ENCODE measurements around the gene SLC22A6.

SLC22A6 gene

DNA sequence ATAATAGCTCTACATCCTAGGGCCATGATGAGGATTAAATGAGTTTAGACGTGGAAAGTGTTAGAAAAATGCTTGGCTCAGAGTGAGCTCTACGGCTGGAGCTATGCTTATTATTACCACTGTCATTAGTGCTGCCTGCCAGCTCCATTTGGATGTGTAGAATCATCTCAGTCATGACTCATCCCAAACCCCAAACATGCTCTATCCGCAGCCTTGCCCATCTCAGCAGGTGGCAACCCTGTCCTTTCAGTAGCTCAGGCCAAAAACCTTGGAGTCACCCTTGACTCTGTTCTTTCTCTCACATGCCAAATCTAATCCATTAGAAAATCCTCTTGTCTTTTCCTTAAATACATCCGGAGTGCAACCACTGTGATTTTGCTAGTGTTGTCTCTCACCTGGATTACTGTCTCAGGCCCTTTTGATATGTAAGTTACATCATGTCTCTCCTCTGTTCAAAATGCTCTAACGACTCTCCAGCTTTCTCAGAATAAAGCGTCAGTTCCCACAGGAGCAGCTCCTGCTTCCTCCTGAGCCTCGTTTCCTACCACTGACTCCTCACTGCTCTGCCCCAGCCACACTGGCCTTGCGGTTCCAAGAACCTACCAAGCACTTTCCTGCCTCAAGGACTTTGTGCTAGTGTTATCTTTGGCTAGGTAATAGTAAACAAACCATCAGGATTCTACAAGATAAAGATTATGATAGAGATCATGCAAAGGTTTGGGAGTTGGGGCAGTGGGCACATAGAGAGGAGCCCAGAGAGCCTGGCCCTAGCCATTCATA lies 53.1 kb downstream of the SLC22A6 start:
- no peak for DNase-seq (ENCODE audit: low read depth)

DNA sequence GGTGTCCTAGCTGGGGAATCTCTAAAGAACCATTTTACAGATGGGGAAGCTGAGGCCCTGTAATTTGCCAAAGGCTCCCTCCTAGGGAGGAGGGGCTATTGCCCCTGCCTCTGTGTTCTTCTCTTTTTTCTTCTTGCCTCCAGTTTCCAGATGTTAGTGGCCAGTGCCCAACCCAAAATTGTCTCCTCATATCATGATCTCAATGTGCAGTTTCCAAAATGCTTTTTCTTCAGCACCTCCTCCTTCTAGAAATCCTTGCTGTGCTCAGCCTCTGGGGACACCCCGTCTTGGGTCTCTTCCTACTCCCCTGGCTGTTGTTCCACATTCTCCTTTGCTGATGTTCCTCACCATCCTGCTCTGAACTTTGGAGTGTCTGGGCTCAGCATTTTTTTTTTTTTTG lies 54.1 kb downstream of the SLC22A6 start:
- DNase-seq (ENCODE audit: low read depth): no peak

DNA sequence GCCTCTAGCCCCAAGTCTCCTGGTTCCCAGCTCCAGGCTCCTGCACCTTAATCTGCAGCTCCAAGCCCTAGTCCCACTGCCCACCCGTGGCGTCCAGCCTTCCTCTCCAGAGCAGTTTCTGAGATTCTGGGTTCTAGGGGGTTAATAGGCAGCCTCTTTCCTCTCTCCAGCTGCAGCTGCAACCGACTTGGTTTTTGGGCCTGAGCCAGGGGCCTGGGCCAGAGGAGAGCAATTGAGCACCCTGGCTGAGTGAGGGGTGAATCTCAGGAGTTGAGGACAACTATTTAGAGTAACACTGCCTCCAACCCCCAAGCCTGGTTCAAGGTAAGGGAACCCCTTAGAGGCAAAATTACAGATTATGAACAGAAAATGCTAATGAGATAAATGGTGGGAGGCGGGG lies 54.6 kb downstream of the SLC22A6 start:
- no peak for DNase-seq (ENCODE audit: low read depth)

DNA sequence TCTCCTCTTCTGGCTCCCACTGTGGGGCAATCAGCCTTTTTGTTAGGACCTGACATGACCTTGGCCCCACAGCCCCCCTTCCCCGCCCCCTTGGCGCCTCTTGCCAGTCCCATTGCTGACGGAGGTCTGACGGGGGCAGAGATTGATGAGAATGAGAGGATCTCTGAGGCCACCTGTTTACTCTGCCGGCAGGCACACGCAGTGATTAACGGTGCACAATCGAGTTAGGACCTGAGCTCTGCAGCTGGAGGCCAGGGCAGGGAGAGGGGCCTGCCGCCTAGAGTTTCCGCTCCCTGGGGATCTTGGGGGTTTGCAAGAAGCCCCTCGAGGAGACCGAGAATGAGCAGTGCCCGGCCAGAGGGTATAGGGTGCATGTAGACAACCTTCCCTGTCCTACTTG lies 56.8 kb downstream of the SLC22A6 start:
- no peak for DNase-seq (ENCODE audit: low read depth)

DNA sequence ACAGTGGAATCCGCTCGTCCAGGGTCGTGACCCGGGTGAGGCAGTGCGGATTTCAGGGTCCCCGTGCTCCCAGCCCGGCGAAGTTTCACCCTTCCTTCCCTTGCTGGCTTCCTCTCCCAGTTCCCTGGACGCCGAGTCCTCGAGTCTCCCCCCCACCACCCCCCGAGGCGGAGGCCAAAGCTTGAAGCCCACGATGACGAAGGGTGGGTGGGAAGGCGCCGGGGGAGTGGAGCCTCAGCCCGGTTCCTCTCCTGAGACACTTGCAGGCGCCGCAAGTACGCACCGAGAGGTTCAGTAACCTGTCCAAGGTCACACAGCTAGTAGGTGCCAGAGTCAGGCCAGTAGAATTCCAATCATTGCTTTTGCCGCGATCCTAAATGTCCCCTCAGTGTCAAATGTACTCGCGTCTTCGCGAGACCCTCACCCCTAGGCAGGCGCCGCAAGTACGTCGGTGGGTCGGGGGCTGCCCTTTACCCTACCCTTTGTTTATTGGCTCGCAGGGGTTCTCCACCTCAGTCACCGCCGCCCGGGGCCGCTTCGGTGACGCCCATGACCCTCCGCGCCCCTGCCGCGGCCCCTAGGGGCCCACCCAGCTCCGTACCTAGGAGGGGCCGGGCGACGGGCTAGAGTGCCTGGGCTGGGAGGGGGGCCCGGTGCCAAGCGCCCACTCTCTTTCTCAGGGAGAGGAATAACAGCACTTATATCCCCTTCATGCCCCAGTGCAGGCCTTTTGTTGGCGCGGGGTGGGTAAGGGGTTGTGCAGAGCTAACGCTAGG lies 57.9 kb downstream of the SLC22A6 start:
- no peak for DNase-seq (ENCODE audit: low read depth)
